ELF-1 (cell line): Measurements from ENCODE around the gene AGRN.
"Not testable (repeated sequence)": the region's sequence is repeated elsewhere in the genome, so short reads cannot be mapped to it uniquely, and the experiment has no call there.

Experiments
- DNase-seq: peaks from one replicate; pipeline ENCODE4 v3.0.0-alpha.2; 2016; ENCODE audit warnings: low read depth, low spot score

Gene AGRN

DNA sequence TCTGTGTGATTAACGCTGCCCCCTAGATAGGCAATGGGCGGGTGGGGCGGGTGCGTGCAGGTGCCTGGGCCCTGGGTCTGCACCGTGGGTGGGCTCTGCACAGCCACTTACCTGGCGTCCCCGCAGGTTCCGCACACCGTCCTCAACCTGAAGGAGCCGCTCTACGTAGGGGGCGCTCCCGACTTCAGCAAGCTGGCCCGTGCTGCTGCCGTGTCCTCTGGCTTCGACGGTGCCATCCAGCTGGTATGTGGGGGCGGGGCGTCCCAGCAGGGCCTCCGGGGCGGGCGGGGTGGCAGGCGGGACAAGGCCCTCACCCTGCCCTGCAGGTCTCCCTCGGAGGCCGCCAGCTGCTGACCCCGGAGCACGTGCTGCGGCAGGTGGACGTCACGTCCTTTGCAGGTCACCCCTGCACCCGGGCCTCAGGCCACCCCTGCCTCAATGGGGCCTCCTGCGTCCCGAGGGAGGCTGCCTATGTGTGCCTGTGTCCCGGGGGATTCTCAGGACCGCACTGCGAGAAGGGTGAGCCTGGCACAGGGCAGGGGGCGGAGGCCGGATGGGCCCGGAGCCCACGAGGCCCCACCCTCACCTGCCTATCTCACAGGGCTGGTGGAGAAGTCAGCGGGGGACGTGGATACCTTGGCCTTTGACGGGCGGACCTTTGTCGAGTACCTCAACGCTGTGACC is 31.3 kb downstream of the AGRN start:
- DNase-seq, result no peak

DNA sequence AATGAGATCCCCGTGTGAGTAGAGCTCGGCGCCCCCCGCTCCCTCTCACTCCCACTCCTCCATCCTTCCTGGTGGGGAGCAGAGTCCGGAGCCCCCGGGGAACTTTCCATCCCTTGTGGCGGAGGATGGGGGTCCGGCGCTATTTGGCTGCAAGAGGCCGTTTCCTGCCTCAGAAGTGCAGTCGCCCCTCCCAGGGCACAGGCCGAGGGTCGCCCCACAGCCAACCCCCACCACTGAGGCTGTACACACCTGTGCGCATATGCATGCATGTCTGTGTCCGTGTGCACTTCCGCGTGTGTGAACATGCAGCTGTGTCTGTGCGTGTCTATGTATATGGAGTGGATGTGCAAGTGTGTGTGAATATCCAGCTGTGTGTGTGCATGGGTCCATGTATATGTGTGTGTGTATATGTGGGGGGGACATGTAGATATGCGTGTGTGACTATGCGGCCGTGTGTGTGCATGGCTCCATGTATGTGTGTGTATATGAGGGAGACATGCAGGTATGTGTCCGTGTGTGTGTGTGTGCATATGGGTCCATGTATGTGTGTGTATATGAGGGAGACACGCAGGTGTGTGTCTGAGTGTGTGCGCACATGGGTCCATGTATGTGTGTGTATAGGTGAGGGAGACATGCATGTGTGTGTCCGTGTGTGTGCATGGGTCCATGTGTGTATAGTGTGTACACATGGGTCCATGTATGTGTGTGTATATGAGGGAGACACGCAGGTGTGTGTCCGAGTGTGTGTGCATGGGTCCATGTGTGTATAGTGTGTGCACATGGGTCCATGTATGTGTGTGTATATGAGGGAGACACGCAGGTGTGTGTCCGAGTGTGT is 32.3 kb downstream of the AGRN start:
- DNase-seq, result no peak

GRCh38 chr1:1053022-1053421 is 33.1 kb downstream of the AGRN start:
- DNase-seq, result no peak

DNA sequence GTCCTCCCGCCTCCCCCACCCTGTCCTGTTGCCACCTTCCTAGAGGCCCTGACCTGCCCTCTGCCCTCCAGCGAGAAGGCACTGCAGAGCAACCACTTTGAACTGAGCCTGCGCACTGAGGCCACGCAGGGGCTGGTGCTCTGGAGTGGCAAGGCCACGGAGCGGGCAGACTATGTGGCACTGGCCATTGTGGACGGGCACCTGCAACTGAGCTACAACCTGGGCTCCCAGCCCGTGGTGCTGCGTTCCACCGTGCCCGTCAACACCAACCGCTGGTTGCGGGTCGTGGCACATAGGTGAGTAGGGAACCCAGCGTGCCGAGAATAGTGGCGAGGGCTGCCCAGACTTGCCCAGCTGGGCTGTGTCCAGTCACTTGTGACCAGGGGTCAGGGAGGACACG is 33.8 kb downstream of the AGRN start:
- DNase-seq, result no peak

DNA sequence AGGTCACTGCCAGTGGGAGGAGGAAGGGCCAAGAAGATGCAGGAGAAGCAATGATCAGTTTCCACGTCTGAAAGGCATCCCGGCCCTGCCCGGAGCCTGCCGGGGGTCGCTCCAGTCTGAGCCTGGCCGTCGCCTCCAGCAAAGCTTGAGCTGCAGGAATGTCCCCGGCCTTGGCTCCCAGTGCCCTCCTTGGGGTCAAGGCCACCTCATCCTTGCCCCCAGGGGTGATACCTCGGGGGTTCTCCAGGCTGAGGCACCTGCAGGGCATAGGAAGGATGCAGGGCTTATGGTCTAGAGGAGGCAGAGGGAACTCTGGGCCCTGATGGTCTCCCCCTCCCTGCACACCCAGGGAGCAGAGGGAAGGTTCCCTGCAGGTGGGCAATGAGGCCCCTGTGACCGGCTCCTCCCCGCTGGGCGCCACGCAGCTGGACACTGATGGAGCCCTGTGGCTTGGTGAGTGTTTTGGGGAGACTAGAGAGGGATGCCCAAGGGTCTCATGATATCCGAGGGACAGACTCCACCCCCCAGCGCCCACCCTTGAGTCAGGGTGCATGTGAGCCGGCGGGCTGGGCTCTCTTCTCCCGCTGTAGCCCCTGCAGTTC is 34.3 kb downstream of the AGRN start:
- no peak for DNase-seq

GRCh38 chr1:1054971-1055370 is 35.1 kb downstream of the AGRN start:
- no peak for DNase-seq

GRCh38 chr1:1055841-1056736 is 36.2 kb downstream of the AGRN start:
- no peak for DNase-seq

GRCh38 chr1:1057769-1058087 is 37.8 kb downstream of the AGRN start:
- not testable (repeated sequence) for DNase-seq

DNA sequence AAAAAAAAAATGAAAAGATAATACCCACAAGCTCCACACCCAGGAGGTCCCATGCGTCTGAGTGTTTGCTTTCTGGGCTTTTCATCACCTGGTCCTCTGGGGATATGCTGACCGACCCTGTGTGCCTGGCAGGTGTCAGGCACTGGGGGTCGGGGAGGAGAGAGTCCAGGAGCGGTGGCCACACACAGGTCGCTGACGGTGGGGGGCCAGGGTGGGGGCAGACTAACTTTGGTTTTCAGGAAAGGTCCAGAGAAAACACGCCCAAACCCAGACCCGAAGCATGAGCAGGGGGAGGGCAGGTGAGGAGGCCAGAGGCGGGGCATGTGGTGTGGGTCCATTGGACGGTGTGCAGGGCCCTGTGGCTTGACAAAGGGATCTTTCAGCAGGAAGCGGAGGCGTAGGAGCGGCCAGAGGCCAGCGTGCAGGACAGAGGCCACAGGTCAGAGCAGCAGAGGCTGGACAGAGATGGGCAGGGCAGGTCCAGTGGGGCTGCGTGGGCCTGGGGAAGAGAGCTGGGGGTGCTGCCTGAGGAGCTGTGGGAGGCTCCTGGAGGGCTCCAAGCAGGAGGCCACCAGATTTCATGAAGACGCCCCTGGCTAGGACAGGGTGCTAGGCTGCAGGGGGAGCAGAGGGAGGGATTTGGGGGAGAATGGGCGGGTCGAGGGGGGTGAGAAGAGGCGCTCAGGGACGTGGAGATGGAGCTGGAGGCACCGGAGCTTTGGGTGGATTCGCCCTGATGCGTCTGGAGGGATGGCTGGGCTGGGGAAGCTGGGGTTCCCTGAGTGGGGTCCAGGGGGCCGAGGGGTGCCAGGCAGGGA is 38.4 kb downstream of the AGRN start:
- DNase-seq, result no peak

DNA sequence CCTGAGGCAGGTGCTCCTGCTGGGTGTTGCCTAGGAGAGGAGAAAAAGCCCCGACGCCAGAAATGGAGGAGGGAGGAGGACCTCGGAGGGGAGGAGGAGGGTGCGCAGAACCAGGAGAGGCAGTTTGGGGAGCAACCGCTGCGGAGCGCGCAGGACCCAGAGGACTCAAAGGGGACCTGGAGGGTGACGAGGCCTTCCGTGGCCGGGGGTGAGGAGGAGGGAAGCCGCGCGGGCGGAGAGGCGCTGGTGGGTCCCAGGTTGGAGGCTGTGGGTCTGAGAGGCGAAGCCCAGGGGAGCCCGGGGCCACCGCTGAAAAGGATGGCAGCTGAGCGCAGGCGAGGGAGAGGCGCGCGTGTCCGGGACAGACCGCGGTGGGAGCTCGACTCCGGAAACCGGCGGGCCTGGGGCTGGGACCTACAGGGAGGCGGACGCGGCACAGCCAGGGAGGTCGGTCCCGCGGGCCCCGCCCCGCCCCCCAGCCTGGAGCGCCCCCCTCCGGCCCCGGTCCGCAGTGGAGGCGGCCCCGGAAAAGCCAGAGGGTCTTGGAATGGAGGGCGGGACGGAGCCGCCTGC is 39.1 kb downstream of the AGRN start:
- peak; percentile 36 for DNase-seq

GRCh38 chr1:1059494-1060280 is 39.8 kb downstream of the AGRN start:
- peak; percentile 72 for DNase-seq

DNA sequence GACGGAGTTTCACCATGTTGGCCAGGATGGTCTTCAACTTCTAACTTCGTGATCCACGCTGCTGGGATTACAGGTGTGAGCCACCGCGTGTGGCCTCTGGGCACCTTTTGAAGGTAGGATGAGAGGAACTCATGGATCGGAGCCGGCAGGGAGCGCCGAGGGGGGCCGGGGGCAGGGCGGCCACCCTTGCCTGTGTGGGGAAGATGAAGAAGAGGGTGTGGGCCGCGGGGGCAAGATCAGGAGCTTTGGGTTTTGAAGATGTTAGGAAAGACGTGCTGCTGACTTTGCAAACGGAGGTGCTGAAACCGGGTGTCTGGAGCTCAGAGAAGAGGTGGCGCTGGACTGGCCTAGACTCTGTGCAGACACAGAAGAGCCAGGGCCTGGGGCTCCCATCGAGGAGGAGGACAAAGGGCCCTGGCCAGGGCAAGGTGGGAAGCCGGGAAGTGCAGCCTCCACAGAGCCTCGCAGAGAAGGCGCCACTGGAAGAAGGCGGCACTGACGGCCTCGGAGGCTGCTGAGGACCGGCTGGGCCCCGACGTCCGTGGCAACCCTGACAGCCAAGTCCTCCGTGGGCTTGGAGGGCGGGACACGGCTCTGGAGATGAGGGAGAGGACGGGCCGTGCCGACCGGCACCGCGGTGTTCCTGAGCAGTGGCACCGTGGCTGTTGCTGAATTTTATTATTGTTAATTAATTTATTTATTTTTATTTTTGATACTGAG is 40.5 kb downstream of the AGRN start:
- DNase-seq, result no peak

- no peak for DNase-seq
Measured at GRCh38 chr1:1061682-1062345, 41.9 kb downstream of the AGRN start.

DNA sequence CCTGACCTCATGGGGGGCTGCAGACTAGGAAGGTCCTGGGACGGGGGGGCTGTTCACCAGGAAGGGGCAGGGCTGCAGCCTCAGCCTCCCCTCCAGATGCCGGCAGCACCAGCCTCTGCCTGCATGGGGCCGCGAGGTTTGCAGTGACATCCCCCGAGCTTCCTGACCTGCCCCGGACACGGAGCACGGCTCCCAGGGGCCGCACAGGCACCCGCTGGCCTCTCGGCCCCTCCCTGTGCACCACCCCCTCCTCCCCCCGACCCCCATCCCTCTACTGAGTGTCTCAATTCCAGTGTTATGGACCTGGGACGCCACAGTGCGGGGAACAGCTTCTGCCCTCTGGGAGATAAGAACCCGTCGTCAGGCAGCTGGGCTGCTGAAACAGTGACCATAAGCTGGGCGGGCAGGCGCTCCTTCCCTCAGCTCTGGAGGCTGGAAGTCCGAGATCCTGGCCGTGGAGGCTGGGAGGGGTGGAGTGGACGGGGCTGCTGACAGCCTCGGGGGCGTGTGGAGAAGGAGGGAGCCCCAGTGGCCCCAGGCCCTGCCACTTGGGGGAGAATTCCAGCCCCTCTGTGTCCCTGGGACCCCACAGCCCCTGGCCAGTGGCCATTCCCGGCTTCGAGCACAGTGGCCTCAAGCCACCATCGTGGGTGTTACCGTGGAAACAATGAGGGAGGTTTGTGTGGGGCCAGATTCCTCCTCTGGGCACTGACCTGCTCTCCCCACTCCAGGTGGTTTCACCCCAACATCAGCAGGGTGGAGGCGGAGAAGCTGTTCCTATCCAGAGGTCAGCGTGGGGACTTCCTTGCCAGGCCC is 42.6 kb downstream of the AGRN start:
- DNase-seq, result no peak

GRCh38 chr1:1063261-1063944 is 43.5 kb downstream of the AGRN start:
- DNase-seq, result no peak

GRCh38 chr1:1063945-1064831 is 44.3 kb downstream of the AGRN start:
- DNase-seq, result peak; percentile 81
